Panc1 (cell line): ENCODE data around the gene MROH2A. TPM values are rescaled to one million over a fixed set of nuclear protein-coding genes. Genes with fewer than 3 reads are reported as not detected.
A peak's percentile ranks its signal among the peaks of the same experiment; 100 is the strongest.

Source experiments
- ATAC-seq: fragments of 200-7000 bp; cut with Tn5 transposase; 2 replicates; pipeline ENCODE4 v1.9.1; 2020; ENCODE audit warnings: mild to moderate bottlenecking, moderate library complexity
- BruUV-seq: library from RNA; stranded (reverse); fragments of 400-500 nt; replicated peaks from 2 replicates; lab custom pipeline; 2021; lab: Mats Ljungman, UMichigan
- CTCF ChIA-PET: fragments of 300-600 bp; sonication (Branson Sonifier 250); formaldehyde crosslinking; loops from one replicate; lab custom pipeline; 2022; ENCODE audit warnings: antibody characterized with exemption; lab: Charles Lee
- POLR2A ChIA-PET: fragments of 300-600 bp; sonication (Branson Sonifier 250); formaldehyde crosslinking; loops from one replicate; lab custom pipeline; 2022; ENCODE audit warnings: antibody characterized with exemption; lab: Charles Lee
- DNase-seq: peaks from one replicate; pipeline ENCODE4 v3.0.0-alpha.2; 2010; ENCODE audit warnings: low read depth, low spot score
- H3K27ac ChIP-seq: 2 replicates; pipeline ENCODE4 v1.5.1; 2011; ENCODE audit warnings: mild to moderate bottlenecking, low read length, inconsistent platforms
- H3K27me3 ChIP-seq: fragments of 200-500 bp; sonication (Bioruptor generic); 2 replicates; pipeline ENCODE4 v1.6.0; 2014; ENCODE audit warnings: low read length, inconsistent platforms; ENCODE audit not compliant: control insufficient read depth, insufficient read depth
- H3K36me3 ChIP-seq: fragments of 200-500 bp; sonication (Bioruptor generic); 2 replicates; pipeline ENCODE4 v1.5.1; 2014; ENCODE audit warnings: inconsistent platforms, mild to moderate bottlenecking, low read length, moderate library complexity; ENCODE audit not compliant: control insufficient read depth, insufficient read depth
- H3K4me1 ChIP-seq: 2 replicates; pipeline ENCODE4 v1.5.1; 2011; ENCODE audit warnings: inconsistent platforms, mild to moderate bottlenecking, low read length, moderate library complexity; ENCODE audit not compliant: control insufficient read depth, insufficient read depth
- H3K4me3 ChIP-seq, 2 experiments: 2 replicates each; pipeline ENCODE4 v1.5.1; 2011 to 2012; ENCODE audit warnings: low read depth in 2 of 2, low read length in 2 of 2, mild to moderate bottlenecking in 2 of 2, inconsistent platforms in 1 of 2, moderate library complexity in 1 of 2
- H3K9me3 ChIP-seq: fragments of 200-500 bp; sonication (Bioruptor generic); 2 replicates; pipeline ENCODE4 v1.5.1; 2014; ENCODE audit warnings: low read depth, mild to moderate bottlenecking, inconsistent platforms, low read length, moderate library complexity; ENCODE audit not compliant: control insufficient read depth, insufficient read depth
- CTCF ChIP-seq: fragments of 450-650 bp; IDR thresholded peaks from 2 replicates; pipeline ENCODE4 v1.5.1; 2017; ENCODE audit warnings: mild to moderate bottlenecking
- POLR2AphosphoS5 ChIP-seq: IDR thresholded peaks from 2 replicates; pipeline ENCODE4 v1.6.1; 2012; ENCODE audit warnings: mild to moderate bottlenecking, low read depth, low read length, moderate library complexity
- REST ChIP-seq, 2 experiments: IDR thresholded peaks; 2 replicates each; pipeline ENCODE4 v1.6.1; 2011 to 2012; ENCODE audit warnings: low read depth in 2 of 2, control low read depth in 1 of 2, low read length in 1 of 2, mild to moderate bottlenecking in 1 of 2, moderate library complexity in 1 of 2; ENCODE audit not compliant: insufficient read depth in 1 of 2
- SIN3A ChIP-seq: IDR thresholded peaks from 2 replicates; pipeline ENCODE4 v1.6.1; 2012; ENCODE audit warnings: low read depth, mild to moderate bottlenecking, low read length, moderate library complexity, borderline replicate concordance; ENCODE audit not compliant: insufficient read depth
- TCF7L2 ChIP-seq: IDR thresholded peaks from 2 replicates; pipeline ENCODE4 v1.6.1; 2011; ENCODE audit warnings: mild to moderate bottlenecking, low read depth, low read length, inconsistent platforms
- in situ Hi-C: cut with HindIII; loops from 2 replicates; pipeline ENCODE4 v1.10.0; 2016; ENCODE audit warnings: low sequenced_read_pairs, low pct_unique_long_range_greater_than_20kb
- intact Hi-C: fragments of 100-400 bp; cut with micrococcal nuclease; formaldehyde crosslinking; loops from one replicate; pipeline ENCODE4 v1.10.0; 2022; ENCODE audit not compliant: unreplicated experiment
- total RNA-seq: library from RNA; stranded (reverse); gene quantifications from one replicate; pipeline ENCODE4 v1.2.1, GENCODE V29; 2021; ENCODE audit not compliant: unreplicated experiment

MROH2A gene
- total RNA-seq, 1 experiment from 2014 or later = not detected

DNA sequence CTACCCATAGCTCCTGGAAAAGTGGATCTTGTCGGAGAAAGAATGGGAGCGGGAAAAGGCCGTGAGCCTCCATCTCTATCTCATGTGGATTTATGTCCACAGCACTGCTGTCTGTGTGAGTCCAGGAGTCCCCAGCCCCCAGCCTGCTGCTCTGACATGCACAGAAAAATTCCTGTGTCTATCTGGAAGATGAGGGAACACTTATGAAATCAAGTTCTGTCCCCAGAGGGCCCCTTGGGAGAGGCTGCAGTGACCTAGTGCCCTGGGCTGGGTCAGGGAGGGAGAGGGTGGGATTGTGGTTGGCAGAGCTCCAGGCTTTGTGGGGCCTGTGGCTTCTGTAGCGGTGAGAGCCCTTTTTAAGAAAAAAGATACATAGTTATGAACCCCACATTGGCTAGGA is 38.6 kb downstream of the MROH2A start:
- intact Hi-C loops = no loop called here
- DNase-seq (no peak), ATAC-seq (no peak)
- TF ChIP-seq SIN3A = no peak
- TF ChIP-seq REST (IDR thresholded peaks at IDR 0.05; ENCODE audit: insufficient read depth in 1 of 2, low read depth in 2 of 2, low read length in 1 of 2) = no peak
- no peak for TF ChIP-seq POLR2AphosphoS5
- TF ChIP-seq CTCF = no peak
- TF ChIP-seq TCF7L2 = no peak
- CTCF ChIA-PET = no interaction called here
- Histone ChIP-seq H3K36me3 (no peaks in the 10 kb centered on the region), H3K4me3 (no peak overlapping the region), H3K27ac (no peak overlapping the region), H3K27me3 (no peaks in the 10 kb centered on the region), H3K4me1 (no peaks in the 10 kb centered on the region), H3K9me3 (no peaks in the 10 kb centered on the region)
- BruUV-seq = no TSS peak
- in situ Hi-C loops = no loop called here
- POLR2A ChIA-PET = no interaction called here

DNA sequence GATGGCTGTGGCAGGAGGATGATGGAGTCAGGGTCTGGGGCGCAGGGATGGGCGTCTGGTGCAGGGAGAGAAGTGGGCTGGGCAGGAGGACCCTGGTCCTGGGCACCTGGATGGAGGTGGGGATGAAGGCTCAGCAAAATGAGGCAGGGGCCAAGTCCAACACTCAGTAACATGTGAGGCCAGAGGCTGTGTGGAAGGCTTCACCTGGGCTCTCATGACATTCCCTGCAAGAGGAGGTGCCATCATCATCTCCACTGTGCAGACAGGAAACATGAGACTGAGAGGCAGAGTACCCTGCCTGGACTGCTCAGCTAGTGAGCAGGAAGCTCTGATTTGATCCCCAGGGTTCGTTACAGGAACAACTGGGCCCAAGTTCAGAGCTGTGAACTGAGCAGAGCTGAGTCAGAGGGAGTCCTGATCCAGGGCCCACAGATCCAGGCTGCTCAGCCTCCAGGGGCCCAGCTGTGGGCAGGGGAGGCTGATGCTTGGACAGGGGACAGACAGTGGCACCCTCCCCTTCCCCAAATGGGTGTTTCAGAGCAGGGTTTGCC is 39.3 kb downstream of the MROH2A start:
- H3K9me3 ChIP-seq = no peaks in the 10 kb centered on the region
- H3K36me3 ChIP-seq = no peaks in the 10 kb centered on the region
- no peak overlapping the region for H3K27ac ChIP-seq
- no peak for TF ChIP-seq CTCF
- H3K4me3 ChIP-seq = no peak overlapping the region
- intact Hi-C loops = no loop called here
- H3K27me3 ChIP-seq = no peaks in the 10 kb centered on the region
- CTCF ChIA-PET = no interaction called here
- POLR2A ChIA-PET = no interaction called here
- ATAC-seq = peak; percentile 40; the same call in 1 of the 2 replicates
- no TSS peak for BruUV-seq
- DNase-seq = no peak
- in situ Hi-C loops = no loop called here
- no peaks in the 10 kb centered on the region for H3K4me1 ChIP-seq
